A673 (cell line): ENCODE data around the gene KRTCAP3.

ENCODE experiments used
- EZH2 ChIP-seq: fragments of 200-600 bp; sonication (generic); IDR thresholded peaks from 2 replicates; pipeline ENCODE4 v1.6.1; 2017; ENCODE audit warnings: borderline replicate concordance, low read depth, mild to moderate bottlenecking, mixed read lengths, antibody characterized with exemption, low read length; ENCODE audit not compliant: poor library complexity, severe bottlenecking
- TF ChIP-seq, protein P1 (sequence below): fragments of 300-800, 200-600 bp; sonication (generic); conservative IDR thresholded peaks from 2 replicates; pipeline ENCODE4 v1.5.1; 2017; ENCODE audit warnings: low read depth, mild to moderate bottlenecking, antibody characterized with exemption, low read length, moderate library complexity, mixed read lengths

DNA sequence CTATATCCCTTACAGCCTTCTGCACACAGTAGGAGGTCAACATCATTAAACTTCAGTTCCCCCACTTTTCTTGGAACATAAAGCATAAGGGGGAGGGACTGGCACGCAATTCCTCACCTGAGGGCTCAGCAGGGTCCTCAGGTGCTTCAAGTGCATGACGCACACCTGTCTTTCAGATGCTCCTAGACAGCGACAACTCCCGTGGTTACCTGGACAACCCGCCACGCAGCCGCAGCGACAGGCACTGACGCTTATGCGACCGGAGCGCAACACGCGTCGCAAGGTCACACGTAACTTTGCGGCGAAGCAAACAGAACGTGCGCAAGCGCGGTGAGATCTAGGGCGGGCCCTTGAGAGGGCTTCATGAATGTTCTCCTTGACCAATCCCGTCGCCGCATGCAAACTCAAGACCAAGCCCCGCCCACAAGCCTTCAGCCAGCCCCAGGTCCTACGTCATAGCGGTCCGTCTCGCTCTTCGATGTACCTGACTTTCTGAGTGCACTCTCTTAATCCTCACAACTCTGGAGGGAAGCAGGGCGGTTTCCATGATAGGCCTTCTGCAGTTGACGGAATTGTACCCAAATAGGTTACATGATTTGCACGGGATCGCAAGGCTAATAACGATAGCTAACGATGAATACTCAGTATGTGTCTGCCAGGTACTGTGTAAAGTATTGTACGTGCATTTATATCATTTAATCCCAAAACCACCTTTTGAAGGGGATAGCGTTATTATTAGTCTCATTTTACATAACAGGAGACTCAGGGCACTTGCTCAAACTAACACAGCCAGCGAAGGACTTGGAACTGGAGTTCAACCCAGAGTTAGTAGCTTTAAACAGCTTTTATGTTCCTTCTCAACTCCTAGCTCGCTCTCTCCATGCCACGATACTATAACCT lies 47.6 kb downstream of the KRTCAP3 start, which contains the start of gene IFT172:
- TF ChIP-seq, protein P1, sequence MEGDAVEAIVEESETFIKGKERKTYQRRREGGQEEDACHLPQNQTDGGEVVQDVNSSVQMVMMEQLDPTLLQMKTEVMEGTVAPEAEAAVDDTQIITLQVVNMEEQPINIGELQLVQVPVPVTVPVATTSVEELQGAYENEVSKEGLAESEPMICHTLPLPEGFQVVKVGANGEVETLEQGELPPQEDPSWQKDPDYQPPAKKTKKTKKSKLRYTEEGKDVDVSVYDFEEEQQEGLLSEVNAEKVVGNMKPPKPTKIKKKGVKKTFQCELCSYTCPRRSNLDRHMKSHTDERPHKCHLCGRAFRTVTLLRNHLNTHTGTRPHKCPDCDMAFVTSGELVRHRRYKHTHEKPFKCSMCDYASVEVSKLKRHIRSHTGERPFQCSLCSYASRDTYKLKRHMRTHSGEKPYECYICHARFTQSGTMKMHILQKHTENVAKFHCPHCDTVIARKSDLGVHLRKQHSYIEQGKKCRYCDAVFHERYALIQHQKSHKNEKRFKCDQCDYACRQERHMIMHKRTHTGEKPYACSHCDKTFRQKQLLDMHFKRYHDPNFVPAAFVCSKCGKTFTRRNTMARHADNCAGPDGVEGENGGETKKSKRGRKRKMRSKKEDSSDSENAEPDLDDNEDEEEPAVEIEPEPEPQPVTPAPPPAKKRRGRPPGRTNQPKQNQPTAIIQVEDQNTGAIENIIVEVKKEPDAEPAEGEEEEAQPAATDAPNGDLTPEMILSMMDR, result no peak
- TF ChIP-seq EZH2, result no peak
